NCI-H2107 (cell line): ENCODE data around the gene DNAJC12.
A peak's percentile ranks its signal among the peaks of the same experiment; 100 is the strongest.
"Not testable (repeated sequence)": the region's sequence is repeated elsewhere in the genome, so short reads cannot be mapped to it uniquely, and the experiment has no call there.

Experiments
- DNase-seq: peaks from one replicate; lab custom pipeline; 2025; lab: John Stamatoyannopoulos, UW

The DNAJC12 gene

DNA sequence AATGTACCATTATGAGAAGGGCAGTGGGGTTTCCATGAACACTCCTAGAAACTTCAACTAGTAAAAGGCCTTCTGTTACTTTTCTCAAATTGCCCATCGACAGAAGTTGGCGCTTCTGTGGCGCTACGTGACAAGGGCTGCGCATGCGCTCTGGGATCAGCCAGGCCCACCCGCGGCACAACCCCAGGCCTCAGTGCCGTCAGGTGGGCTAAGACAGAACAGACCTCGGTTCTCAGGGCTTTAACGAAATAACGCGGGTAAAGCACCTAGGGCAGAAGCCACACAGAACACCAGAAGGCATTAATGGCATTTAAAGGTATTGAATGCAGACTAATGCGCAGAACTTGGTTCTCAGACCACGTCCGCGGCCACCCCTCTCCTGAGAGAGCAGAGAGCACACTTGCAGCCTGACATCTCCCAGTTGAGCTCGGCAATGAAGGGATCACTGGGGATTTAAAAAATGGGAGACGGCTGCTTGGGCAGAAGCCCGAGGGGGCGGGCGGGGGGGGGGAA is 74.4 kb downstream of the DNAJC12 start:
- peak; percentile 15 for DNase-seq

DNA sequence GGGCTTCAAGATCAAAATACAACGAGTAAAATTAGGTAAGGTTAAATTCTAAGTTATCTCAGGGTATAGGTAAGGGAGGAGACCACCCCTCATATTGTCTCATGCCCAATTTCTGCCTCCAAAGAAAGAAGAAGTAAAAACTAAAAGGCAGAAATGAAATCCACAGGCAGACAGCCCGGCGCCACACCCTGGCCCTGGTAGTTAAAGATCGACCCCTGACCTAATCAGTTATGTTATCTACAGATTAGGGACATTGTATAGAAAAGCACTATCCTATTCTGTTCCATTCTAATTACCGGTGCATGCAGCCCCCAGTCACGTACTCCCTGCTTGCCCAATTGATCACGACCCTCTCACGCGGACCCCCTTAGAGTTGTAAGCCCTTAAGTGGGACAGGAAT is 75.4 kb downstream of the DNAJC12 start:
- DNase-seq, result not testable (repeated sequence)

DNA sequence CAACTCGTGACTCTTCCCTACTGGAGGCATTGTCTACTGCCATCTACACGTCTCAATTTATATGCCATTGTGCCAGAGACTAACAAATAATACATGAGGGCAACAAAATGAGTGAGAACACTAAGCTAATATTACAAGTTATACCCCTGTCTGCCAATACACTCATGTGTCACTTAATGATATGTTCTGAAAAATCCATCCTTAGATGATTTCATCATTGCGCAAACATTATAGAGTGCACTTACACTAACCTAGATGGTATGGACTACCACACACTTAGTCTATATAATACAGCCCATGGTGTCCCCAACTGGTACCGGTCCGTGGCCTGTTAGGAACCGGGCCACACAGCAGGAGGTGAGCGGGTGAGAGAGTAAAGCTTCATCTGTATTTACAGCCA is 77.7 kb downstream of the DNAJC12 start:
- no peak for DNase-seq
